Liver (tissue), 9 donors: ENCODE results near the gene SPDYC. TPM values are rescaled to one million over a fixed set of nuclear protein-coding genes. Genes with fewer than 3 reads are reported as not detected.

ENCODE experiments used
- DNase-seq: peaks from one replicate; pipeline ENCODE4 v3.0.0-alpha.2; 2017; ENCODE audit warnings: low spot score
- H3K27ac ChIP-seq, 2 donors: one replicate each; pipeline ENCODE4 v1.7.0; 2013; ENCODE audit warnings: inconsistent platforms in 2 of 2, low read length in 2 of 2, control low read depth in 1 of 2, low read depth in 1 of 2, mild to moderate bottlenecking in 1 of 2
- H3K27me3 ChIP-seq, 4 donors: one replicate each; pipeline versions ENCODE4 v1.6.1 to v1.7.0; 2013; ENCODE audit warnings: low read length in 3 of 4, inconsistent platforms in 1 of 4, mild to moderate bottlenecking in 1 of 4, moderate library complexity in 1 of 4; ENCODE audit not compliant: control insufficient read depth in 4 of 4, insufficient read depth in 4 of 4
- H3K36me3 ChIP-seq, 4 donors: one replicate each; pipeline versions ENCODE4 v1.6.1 to v1.7.0; 2013; ENCODE audit warnings: low read length in 3 of 4, mild to moderate bottlenecking in 3 of 4, low read depth in 1 of 4, moderate library complexity in 1 of 4; ENCODE audit not compliant: control insufficient read depth in 4 of 4, insufficient read depth in 3 of 4
- H3K4me1 ChIP-seq, 4 donors: one replicate each; pipeline versions ENCODE4 v1.6.1 to v1.7.0; 2013; ENCODE audit warnings: low read length in 3 of 4, mild to moderate bottlenecking in 3 of 4, moderate library complexity in 1 of 4; ENCODE audit not compliant: control insufficient read depth in 4 of 4, insufficient read depth in 4 of 4
- H3K4me3 ChIP-seq, 3 donors: one replicate each; pipeline versions ENCODE4 v1.6.1 to v1.7.0; 2013; ENCODE audit warnings: low read length in 3 of 3, control low read depth in 1 of 3, low read depth in 1 of 3, mild to moderate bottlenecking in 1 of 3
- H3K9ac ChIP-seq, 2 donors: one replicate each; pipeline ENCODE4 v1.7.0; 2013; ENCODE audit warnings: low read length in 2 of 2, mild to moderate bottlenecking in 2 of 2, moderate library complexity in 2 of 2, control low read depth in 1 of 2, low read depth in 1 of 2
- H3K9me3 ChIP-seq, 4 donors: one replicate each; pipeline versions ENCODE4 v1.6.1 to v1.7.0; 2013; ENCODE audit warnings: low read length in 3 of 4; ENCODE audit not compliant: control insufficient read depth in 4 of 4
- EGR1 ChIP-seq, 2 donors: IDR thresholded peaks; 2 replicates each; pipeline ENCODE4 v1.6.1; 2016 to 2018; ENCODE audit warnings: antibody characterized with exemption in 2 of 2, low read depth in 2 of 2
- FOXA1 ChIP-seq: IDR thresholded peaks from 2 replicates; pipeline ENCODE4 v1.6.1; 2016; ENCODE audit warnings: antibody characterized with exemption
- FOXA2 ChIP-seq: IDR thresholded peaks from 2 replicates; pipeline ENCODE4 v1.6.1; 2016; ENCODE audit warnings: antibody characterized with exemption
- HNF4A ChIP-seq, 2 donors: conservative IDR thresholded peaks; 2 replicates each; pipeline ENCODE4 v1.6.1; 2016; ENCODE audit warnings: antibody characterized with exemption in 2 of 2, mild to moderate bottlenecking in 2 of 2
- HNF4G ChIP-seq: IDR thresholded peaks from 2 replicates; pipeline ENCODE4 v1.6.1; 2016; ENCODE audit warnings: antibody characterized with exemption
- JUND ChIP-seq, 2 donors: IDR thresholded peaks; 2 replicates each; pipeline ENCODE4 v1.6.1; 2016; ENCODE audit warnings: antibody characterized with exemption in 2 of 2
- NR2F2 ChIP-seq: IDR thresholded peaks from 2 replicates; pipeline ENCODE4 v1.6.1; 2016; ENCODE audit warnings: antibody characterized with exemption
- RAD21 ChIP-seq, 2 donors: IDR thresholded peaks; 2 replicates each; pipeline ENCODE4 v1.6.1; 2016; ENCODE audit warnings: antibody characterized with exemption in 2 of 2, mild to moderate bottlenecking in 2 of 2
- REST ChIP-seq: IDR thresholded peaks from 2 replicates; pipeline ENCODE4 v1.6.1; 2016; ENCODE audit warnings: antibody characterized with exemption, mild to moderate bottlenecking
- RXRA ChIP-seq, 2 donors: IDR thresholded peaks; 2 replicates each; pipeline ENCODE4 v1.6.1; 2017 to 2018; ENCODE audit warnings: antibody characterized with exemption in 2 of 2, mild to moderate bottlenecking in 1 of 2
- SP1 ChIP-seq: IDR thresholded peaks from 2 replicates; pipeline ENCODE4 v1.6.1; 2018; ENCODE audit warnings: antibody characterized with exemption, mild to moderate bottlenecking
- TAF1 ChIP-seq: conservative IDR thresholded peaks from 2 replicates; pipeline ENCODE4 v1.6.1; 2016; ENCODE audit warnings: antibody characterized with exemption, mild to moderate bottlenecking
- YY1 ChIP-seq: IDR thresholded peaks from 2 replicates; pipeline ENCODE4 v1.6.1; 2016; ENCODE audit warnings: antibody characterized with exemption, mild to moderate bottlenecking
- ZBTB33 ChIP-seq: IDR thresholded peaks from 2 replicates; pipeline ENCODE4 v1.6.1; 2016; ENCODE audit warnings: antibody characterized with exemption
- WGBS: extraction: QIAGEN DNeasy Blood & Tissue Kit; methylation state at CpG from one replicate; pipeline ENCODE4 v1.1.7; 2013; 5-methylcytosine and 5-hydroxymethylcytosine counted together
- polyA plus RNA-seq, 2 donors: library from polyadenylated mRNA; stranded (reverse) in 1 of 2; unstranded in 1 of 2; fragments of 200-250 nt in 1 of 2; fragments of >200 nt in 1 of 2; fragmentation: Nextera tagmentation in 1 of 2; extraction: Ambion mirVana in 1 of 2; gene quantifications; one replicate each; pipeline versions ENCODE4 v1.2.1 to v1.2.3, GENCODE V29; 2013 to 2015
- total RNA-seq, 2 donors: library from RNA; depleted of rRNA; stranded (reverse); fragments of >200 nt; gene quantifications; one replicate each; pipeline ENCODE4 v1.2.3, GENCODE V29; 2014
- TF ChIP-seq, protein P1 (sequence below): IDR thresholded peaks from 2 replicates; pipeline ENCODE4 v1.6.1; 2016; ENCODE audit warnings: antibody characterized with exemption
- TF ChIP-seq, protein P2 (sequence below): fragments of 150-350 bp; IDR thresholded peaks from 2 replicates; pipeline ENCODE4 v1.5.1; 2017; ENCODE audit warnings: improper control_type of control experiment, low read depth, low read length; ENCODE audit not compliant: missing input control
- donor health status: healthy.
- donor health status: healthy.
- donor health status: healthy.
- donor health status: healthy.
- donor health status: healthy.

SPDYC gene
- total and polyA plus RNA-seq, 4 donors: 0.08 to 1.1 (median 0.52) TPM; not detected in 1

- 95% methylated on average over 5 of the region's 5 CpGs for WGBS
- TF ChIP-seq FOXA2 (no peak), FOXA1 (no peak), NR2F2 (no peak), RXRA (IDR thresholded peaks at IDR 0.05) (no peak), ZBTB33 (no peak), HNF4A (conservative IDR thresholded peaks at IDR 0.05) (no peak), YY1 (no peak), SP1 (no peak), TAF1 (no peak), EGR1 (IDR thresholded peaks at IDR 0.05; ENCODE audit: low read depth in 2 of 2) (no peak), RAD21 (IDR thresholded peaks at IDR 0.05) (no peak), JUND (IDR thresholded peaks at IDR 0.05) (no peak), REST (no peak), HNF4G (no peak)
- TF ChIP-seq, protein P1, sequence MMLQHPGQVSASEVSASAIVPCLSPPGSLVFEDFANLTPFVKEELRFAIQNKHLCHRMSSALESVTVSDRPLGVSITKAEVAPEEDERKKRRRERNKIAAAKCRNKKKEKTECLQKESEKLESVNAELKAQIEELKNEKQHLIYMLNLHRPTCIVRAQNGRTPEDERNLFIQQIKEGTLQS: no peak
- TF ChIP-seq, protein P2, sequence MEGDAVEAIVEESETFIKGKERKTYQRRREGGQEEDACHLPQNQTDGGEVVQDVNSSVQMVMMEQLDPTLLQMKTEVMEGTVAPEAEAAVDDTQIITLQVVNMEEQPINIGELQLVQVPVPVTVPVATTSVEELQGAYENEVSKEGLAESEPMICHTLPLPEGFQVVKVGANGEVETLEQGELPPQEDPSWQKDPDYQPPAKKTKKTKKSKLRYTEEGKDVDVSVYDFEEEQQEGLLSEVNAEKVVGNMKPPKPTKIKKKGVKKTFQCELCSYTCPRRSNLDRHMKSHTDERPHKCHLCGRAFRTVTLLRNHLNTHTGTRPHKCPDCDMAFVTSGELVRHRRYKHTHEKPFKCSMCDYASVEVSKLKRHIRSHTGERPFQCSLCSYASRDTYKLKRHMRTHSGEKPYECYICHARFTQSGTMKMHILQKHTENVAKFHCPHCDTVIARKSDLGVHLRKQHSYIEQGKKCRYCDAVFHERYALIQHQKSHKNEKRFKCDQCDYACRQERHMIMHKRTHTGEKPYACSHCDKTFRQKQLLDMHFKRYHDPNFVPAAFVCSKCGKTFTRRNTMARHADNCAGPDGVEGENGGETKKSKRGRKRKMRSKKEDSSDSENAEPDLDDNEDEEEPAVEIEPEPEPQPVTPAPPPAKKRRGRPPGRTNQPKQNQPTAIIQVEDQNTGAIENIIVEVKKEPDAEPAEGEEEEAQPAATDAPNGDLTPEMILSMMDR: no peak
- DNase-seq: no peak
Measured at GRCh38 chr11:65124480-65125196, 45.4 kb upstream of the SPDYC start.

More at GRCh38 chr11:65124480-65125196, 45.4 kb upstream of the SPDYC start:
- Histone ChIP-seq H3K4me1 (peaks cover 2 to 26% (median 23%) of the 10 kb centered on the region in 4 donors), H3K9me3 (no peaks in the 10 kb centered on the region), H3K4me3 (no peak overlapping the region), H3K27me3 (no peaks in the 10 kb centered on the region), H3K9ac (no peak overlapping the region), H3K27ac (no peak overlapping the region), H3K36me3 (peaks cover 21 to 62% (median 45%) of the 10 kb centered on the region in 4 donors)
